HepG2 (cell line): ENCODE results near the gene LCA5. TPM values are rescaled to one million over a fixed set of nuclear protein-coding genes. Genes with fewer than 3 reads are reported as not detected.
A peak's percentile ranks its signal among the peaks of the same experiment; 100 is the strongest.

Experiments
- EHMT2 ChIP-seq: fragments of 200-600 bp; sonication (generic); IDR thresholded peaks from 2 replicates; pipeline ENCODE4 v1.7.0; 2017; ENCODE audit warnings: antibody characterized with exemption, low read depth, low read length, borderline replicate concordance
- IRF2 ChIP-seq: IDR thresholded peaks from 2 replicates; pipeline ENCODE4 v1.6.1; 2018; ENCODE audit warnings: missing genetic modification reagents, missing compliant biosample characterization
- KLF11 ChIP-seq: IDR thresholded peaks from 2 replicates; pipeline ENCODE4 v1.6.1; 2016; ENCODE audit warnings: missing compliant biosample characterization
- NCOA2 ChIP-seq: sonication (generic); formaldehyde crosslinking; IDR thresholded peaks from 2 replicates; pipeline ENCODE4 v1.8.0; 2022; ENCODE audit warnings: inconsistent platforms
- PHB2 ChIP-seq: fragments of 450-650 bp; IDR thresholded peaks from 2 replicates; pipeline ENCODE4 v1.6.1; 2018; ENCODE audit not compliant: partially characterized antibody
- POGZ ChIP-seq: sonication (generic); formaldehyde crosslinking; IDR thresholded peaks from 2 replicates; pipeline ENCODE4 v1.4.0; 2020; ENCODE audit warnings: mild to moderate bottlenecking, missing genetic modification reagents
- PPARG ChIP-seq: conservative IDR thresholded peaks from 2 replicates; pipeline ENCODE4 v1.6.1; 2016; ENCODE audit warnings: missing biosample characterization, missing genetic modification reagents
- SRSF1 ChIP-seq: fragments of 200-400 bp; formaldehyde crosslinking; optimal IDR thresholded peaks from 2 replicates; pipeline ENCODE3; 2017; ENCODE audit warnings: mild to moderate bottlenecking, low read depth, low read length, moderate library complexity
- TBX2 ChIP-seq: sonication (generic); formaldehyde crosslinking; IDR thresholded peaks from 2 replicates; pipeline ENCODE4 v1.5.0; 2020; ENCODE audit warnings: missing genetic modification reagents, mild to moderate bottlenecking, borderline replicate concordance
- TEAD3 ChIP-seq: optimal IDR thresholded peaks from 2 replicates; pipeline ENCODE3; 2016; ENCODE audit warnings: borderline replicate concordance
- TGIF2 ChIP-seq: IDR thresholded peaks from 2 replicates; pipeline ENCODE4 v1.6.1; 2016; ENCODE audit warnings: control low read depth, missing compliant biosample characterization
- ZNF619 ChIP-seq: sonication (generic); formaldehyde crosslinking; IDR thresholded peaks from 2 replicates; pipeline ENCODE4 v1.4.0; 2020; ENCODE audit warnings: mild to moderate bottlenecking, missing genetic modification reagents
- ZNF883 ChIP-seq: sonication (generic); formaldehyde crosslinking; IDR thresholded peaks from 2 replicates; pipeline ENCODE4 v1.5.1; 2020; ENCODE audit warnings: mild to moderate bottlenecking, missing genetic modification reagents; ENCODE audit errors: not compliant biosample characterization
- ZZZ3 ChIP-seq: sonication (generic); formaldehyde crosslinking; IDR thresholded peaks from 2 replicates; pipeline ENCODE4 v1.4.0; 2020; ENCODE audit warnings: missing genetic modification reagents, mild to moderate bottlenecking, borderline replicate concordance
- polyA plus RNA-seq, 8 experiments: library from polyadenylated mRNA; depleted of rRNA in 3 of 8; stranded (reverse) in 7 of 8; unstranded in 1 of 8; fragments of >200 nt; fragmentation: Illumina TruSeq in 4 of 8; extraction: Trizol in 4 of 8; gene quantifications; 2 replicates each; pipeline versions ENCODE4 v1.2.1 to v1.2.3, GENCODE V29; 2011 to 2016; ENCODE audit warnings: low read depth in 4 of 8, missing spikeins in 1 of 8, mixed read lengths in 1 of 8; ENCODE audit not compliant: insufficient read depth in 1 of 8
- total RNA-seq, 5 experiments: library from RNA; depleted of rRNA; stranded (reverse); fragments of >200 nt; fragmentation: Illumina TruSeq; extraction: Trizol; gene quantifications; 2 replicates each; pipeline ENCODE4 v1.2.3, GENCODE V29; 2016; ENCODE audit warnings: low read depth in 1 of 5
- TF ChIP-seq, protein P1 (sequence below), 2 experiments: fragments of 450-650 bp in 1 of 2; sonication (generic) in 1 of 2; formaldehyde crosslinking in 1 of 2; IDR thresholded peaks; 2 replicates each; pipeline versions ENCODE4 v1.6.1 to v1.8.0; 2016 to 2022; ENCODE audit warnings: antibody characterized with exemption in 1 of 2, mild to moderate bottlenecking in 1 of 2, missing genetic modification reagents in 1 of 2
- TF ChIP-seq, protein P2 (sequence below): IDR thresholded peaks from 2 replicates; pipeline ENCODE4 v1.6.1; 2016; ENCODE audit warnings: low read depth, borderline replicate concordance
- TF ChIP-seq, protein P3 (sequence below): sonication (generic); formaldehyde crosslinking; IDR thresholded peaks from 2 replicates; pipeline ENCODE4 v1.8.0; 2022; ENCODE audit warnings: mild to moderate bottlenecking, missing genetic modification reagents; ENCODE audit not compliant: insufficient replicate concordance
- TF ChIP-seq, protein P4 (sequence below): sonication (generic); formaldehyde crosslinking; IDR thresholded peaks from 2 replicates; pipeline ENCODE4 v1.4.0; 2020; ENCODE audit warnings: missing genetic modification reagents

Gene LCA5
- total and polyA plus RNA-seq, 2 of the 13 experiments (the other 11 are each of a cell fraction or from before 2014, with no cell fraction given) = 0.84 to 4.6 TPM

DNA sequence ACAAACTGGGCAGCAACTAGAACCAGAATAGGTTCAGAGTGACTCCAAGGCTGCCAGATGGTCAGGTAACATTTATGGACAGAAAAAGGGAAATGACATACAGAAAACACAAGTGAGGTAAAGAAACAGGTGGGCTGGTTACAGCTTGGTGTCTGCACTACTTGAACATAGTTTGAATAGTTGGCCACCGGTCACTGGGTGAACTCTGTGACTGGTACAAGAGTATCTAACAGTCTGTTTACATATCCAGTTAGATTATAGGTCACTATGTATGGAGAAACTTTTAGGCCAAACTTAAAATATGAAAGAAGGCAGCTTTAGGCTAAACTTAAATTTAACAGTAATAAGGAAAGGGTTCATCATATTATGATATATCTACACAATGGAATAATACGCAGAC lies 32.9 kb downstream of the LCA5 start (continued):
- TF ChIP-seq, protein P1, sequence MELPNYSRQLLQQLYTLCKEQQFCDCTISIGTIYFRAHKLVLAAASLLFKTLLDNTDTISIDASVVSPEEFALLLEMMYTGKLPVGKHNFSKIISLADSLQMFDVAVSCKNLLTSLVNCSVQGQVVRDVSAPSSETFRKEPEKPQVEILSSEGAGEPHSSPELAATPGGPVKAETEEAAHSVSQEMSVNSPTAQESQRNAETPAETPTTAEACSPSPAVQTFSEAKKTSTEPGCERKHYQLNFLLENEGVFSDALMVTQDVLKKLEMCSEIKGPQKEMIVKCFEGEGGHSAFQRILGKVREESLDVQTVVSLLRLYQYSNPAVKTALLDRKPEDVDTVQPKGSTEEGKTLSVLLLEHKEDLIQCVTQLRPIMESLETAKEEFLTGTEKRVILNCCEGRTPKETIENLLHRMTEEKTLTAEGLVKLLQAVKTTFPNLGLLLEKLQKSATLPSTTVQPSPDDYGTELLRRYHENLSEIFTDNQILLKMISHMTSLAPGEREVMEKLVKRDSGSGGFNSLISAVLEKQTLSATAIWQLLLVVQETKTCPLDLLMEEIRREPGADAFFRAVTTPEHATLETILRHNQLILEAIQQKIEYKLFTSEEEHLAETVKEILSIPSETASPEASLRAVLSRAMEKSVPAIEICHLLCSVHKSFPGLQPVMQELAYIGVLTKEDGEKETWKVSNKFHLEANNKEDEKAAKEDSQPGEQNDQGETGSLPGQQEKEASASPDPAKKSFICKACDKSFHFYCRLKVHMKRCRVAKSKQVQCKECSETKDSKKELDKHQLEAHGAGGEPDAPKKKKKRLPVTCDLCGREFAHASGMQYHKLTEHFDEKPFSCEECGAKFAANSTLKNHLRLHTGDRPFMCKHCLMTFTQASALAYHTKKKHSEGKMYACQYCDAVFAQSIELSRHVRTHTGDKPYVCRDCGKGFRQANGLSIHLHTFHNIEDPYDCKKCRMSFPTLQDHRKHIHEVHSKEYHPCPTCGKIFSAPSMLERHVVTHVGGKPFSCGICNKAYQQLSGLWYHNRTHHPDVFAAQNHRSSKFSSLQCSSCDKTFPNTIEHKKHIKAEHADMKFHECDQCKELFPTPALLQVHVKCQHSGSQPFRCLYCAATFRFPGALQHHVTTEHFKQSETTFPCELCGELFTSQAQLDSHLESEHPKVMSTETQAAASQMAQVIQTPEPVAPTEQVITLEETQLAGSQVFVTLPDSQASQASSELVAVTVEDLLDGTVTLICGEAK (IDR thresholded peaks at IDR 0.05) = no peak
- TF ChIP-seq, protein P1 (CRISPR knock-in tag; IDR thresholded peaks at IDR 0.05) = no peak
- TF ChIP-seq SRSF1 = no peak
- TF ChIP-seq EHMT2 = no peak
- no peak for TF ChIP-seq TBX2 (CRISPR knock-in tag)
- TF ChIP-seq, protein P2, sequence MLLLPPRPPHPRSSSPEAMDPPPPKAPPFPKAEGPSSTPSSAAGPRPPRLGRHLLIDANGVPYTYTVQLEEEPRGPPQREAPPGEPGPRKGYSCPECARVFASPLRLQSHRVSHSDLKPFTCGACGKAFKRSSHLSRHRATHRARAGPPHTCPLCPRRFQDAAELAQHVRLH (CRISPR knock-in tag) = no peak
- no peak for TF ChIP-seq TGIF2 (CRISPR knock-in tag)
- no peak for TF ChIP-seq IRF2 (CRISPR knock-in tag)
- TF ChIP-seq TEAD3 (CRISPR knock-in tag) = peak; percentile 84
- TF ChIP-seq ZNF883 = no peak
- no peak for TF ChIP-seq PHB2
- no peak for TF ChIP-seq ZNF619
- peak; percentile 68 for TF ChIP-seq POGZ (CRISPR knock-in tag)
- no peak for TF ChIP-seq KLF11 (CRISPR knock-in tag)
- no peak for TF ChIP-seq NCOA2 (CRISPR knock-in tag)
- TF ChIP-seq, protein P3, sequence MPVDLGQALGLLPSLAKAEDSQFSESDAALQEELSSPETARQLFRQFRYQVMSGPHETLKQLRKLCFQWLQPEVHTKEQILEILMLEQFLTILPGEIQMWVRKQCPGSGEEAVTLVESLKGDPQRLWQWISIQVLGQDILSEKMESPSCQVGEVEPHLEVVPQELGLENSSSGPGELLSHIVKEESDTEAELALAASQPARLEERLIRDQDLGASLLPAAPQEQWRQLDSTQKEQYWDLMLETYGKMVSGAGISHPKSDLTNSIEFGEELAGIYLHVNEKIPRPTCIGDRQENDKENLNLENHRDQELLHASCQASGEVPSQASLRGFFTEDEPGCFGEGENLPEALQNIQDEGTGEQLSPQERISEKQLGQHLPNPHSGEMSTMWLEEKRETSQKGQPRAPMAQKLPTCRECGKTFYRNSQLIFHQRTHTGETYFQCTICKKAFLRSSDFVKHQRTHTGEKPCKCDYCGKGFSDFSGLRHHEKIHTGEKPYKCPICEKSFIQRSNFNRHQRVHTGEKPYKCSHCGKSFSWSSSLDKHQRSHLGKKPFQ (CRISPR knock-in tag) = no peak
- TF ChIP-seq ZZZ3 (CRISPR knock-in tag) = no peak
- TF ChIP-seq, protein P4, sequence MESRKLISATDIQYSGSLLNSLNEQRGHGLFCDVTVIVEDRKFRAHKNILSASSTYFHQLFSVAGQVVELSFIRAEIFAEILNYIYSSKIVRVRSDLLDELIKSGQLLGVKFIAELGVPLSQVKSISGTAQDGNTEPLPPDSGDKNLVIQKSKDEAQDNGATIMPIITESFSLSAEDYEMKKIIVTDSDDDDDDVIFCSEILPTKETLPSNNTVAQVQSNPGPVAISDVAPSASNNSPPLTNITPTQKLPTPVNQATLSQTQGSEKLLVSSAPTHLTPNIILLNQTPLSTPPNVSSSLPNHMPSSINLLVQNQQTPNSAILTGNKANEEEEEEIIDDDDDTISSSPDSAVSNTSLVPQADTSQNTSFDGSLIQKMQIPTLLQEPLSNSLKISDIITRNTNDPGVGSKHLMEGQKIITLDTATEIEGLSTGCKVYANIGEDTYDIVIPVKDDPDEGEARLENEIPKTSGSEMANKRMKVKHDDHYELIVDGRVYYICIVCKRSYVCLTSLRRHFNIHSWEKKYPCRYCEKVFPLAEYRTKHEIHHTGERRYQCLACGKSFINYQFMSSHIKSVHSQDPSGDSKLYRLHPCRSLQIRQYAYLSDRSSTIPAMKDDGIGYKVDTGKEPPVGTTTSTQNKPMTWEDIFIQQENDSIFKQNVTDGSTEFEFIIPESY = no peak
- 0 out of 2 replicates have a peak, but pooled peaks have one; percentile 44 for TF ChIP-seq PPARG (CRISPR knock-in tag)
